Lower leg skin (tissue), 4 donors: ENCODE data around the gene SST. TPM values are rescaled to one million over a fixed set of nuclear protein-coding genes. Genes with fewer than 3 reads are reported as not detected.
"Not testable (repeated sequence)": the region's sequence is repeated elsewhere in the genome, so short reads cannot be mapped to it uniquely, and the experiment has no call there.

ENCODE experiments used
- DNase-seq, 2 donors: peaks; one replicate each; pipeline ENCODE4 v3.0.0-alpha.2; 2019; ENCODE audit warnings: low spot score in 2 of 2
- H3K4me3 ChIP-seq: fragments of 200-600 bp; sonication (generic); 2 replicates; pipeline ENCODE4 v1.5.1; 2017; ENCODE audit warnings: mild to moderate bottlenecking, low read depth; ENCODE audit not compliant: poor library complexity, severe bottlenecking
- POLR2A ChIP-seq, 2 donors: fragments of 450-650 bp; IDR thresholded peaks; one replicate each; pipeline ENCODE4 v1.6.1; 2016 to 2017; ENCODE audit warnings: antibody characterized with exemption in 2 of 2, mild to moderate bottlenecking in 1 of 2, moderate library complexity in 1 of 2
- WGBS, 2 donors: methylation state at CpG; one replicate each; pipeline ENCODE4 v1.1.5; 2018; 5-methylcytosine and 5-hydroxymethylcytosine counted together
- intact Hi-C: fragments of 100-400 bp; cut with DNase I; formaldehyde crosslinking; loops from one replicate; pipeline ENCODE4 v1.15.0; 2023; ENCODE audit warnings: low total_unique reads
- total RNA-seq, 4 donors: library from RNA; depleted of rRNA; stranded (reverse); fragments of >200 nt; gene quantifications; one replicate each; pipeline ENCODE4 v1.1.0, GENCODE V29; 2016
- TF ChIP-seq, protein P1 (sequence below), 3 donors: fragments of 450-650 bp; IDR thresholded peaks; one replicate each; pipeline ENCODE4 v1.5.1; 2016; ENCODE audit warnings: antibody characterized with exemption in 3 of 3, mild to moderate bottlenecking in 3 of 3, moderate library complexity in 2 of 3

Gene SST
- total RNA-seq, 4 donors from 2014 or later, result not detected

DNA sequence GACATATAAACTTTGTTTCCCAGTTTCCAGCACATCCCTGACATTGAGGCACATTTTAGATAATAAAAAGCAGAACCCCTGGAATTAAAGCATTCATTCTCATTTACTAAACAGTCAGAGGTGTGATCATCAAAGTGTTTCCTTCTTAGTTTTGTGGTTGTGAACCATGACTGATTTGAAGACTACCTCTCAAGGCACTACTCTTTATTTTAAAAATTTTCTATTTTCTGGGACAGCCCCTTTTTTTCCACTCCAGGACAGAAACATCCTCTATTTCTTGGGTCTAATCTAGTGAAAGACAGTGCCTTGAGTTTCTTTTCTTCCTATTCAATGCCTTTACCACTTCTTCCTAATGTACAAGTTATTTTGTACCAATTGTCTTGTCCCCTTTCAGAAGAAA is 5.2 kb downstream of the SST start:
- DNase-seq, result no peak
- intact Hi-C loops, result no loop called here
- no peak overlapping the region for H3K4me3 ChIP-seq
- no peak for TF ChIP-seq POLR2A (IDR thresholded peaks at IDR 0.05)
- TF ChIP-seq, protein P1, sequence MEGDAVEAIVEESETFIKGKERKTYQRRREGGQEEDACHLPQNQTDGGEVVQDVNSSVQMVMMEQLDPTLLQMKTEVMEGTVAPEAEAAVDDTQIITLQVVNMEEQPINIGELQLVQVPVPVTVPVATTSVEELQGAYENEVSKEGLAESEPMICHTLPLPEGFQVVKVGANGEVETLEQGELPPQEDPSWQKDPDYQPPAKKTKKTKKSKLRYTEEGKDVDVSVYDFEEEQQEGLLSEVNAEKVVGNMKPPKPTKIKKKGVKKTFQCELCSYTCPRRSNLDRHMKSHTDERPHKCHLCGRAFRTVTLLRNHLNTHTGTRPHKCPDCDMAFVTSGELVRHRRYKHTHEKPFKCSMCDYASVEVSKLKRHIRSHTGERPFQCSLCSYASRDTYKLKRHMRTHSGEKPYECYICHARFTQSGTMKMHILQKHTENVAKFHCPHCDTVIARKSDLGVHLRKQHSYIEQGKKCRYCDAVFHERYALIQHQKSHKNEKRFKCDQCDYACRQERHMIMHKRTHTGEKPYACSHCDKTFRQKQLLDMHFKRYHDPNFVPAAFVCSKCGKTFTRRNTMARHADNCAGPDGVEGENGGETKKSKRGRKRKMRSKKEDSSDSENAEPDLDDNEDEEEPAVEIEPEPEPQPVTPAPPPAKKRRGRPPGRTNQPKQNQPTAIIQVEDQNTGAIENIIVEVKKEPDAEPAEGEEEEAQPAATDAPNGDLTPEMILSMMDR (IDR thresholded peaks at IDR 0.05), result no peak

DNA sequence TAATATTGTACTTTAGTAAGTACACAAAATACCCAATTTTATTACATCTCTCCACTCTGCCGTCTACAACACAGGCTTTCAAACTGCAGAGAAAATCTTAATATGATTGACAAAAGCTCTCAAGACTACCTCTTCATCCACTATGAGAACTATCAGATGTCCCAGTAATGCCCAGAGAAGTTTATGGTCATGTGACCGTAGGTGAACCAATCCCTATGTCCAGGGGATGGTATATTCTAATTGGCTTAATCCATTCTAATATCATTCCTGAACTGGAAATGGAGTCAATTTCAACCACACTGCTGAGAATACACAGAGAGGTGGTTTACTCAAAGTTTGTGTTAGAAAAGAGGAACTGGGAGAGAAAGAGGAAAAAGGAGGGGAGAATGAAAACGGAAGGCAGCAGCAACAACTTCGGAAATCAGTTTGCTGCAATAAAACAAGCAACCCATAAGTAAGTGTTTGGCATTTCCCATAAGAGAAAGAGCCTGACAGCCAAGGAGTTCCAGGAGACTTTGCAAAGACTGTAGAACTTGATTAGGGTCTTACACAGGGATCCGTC is 7.3 kb downstream of the SST start:
- intact Hi-C loops, result no loop called here
- WGBS, 2 donors, result 78 to 79% methylated on average over 5 of the region's 5 CpGs
- TF ChIP-seq, protein P1 (IDR thresholded peaks at IDR 0.05), result no peak
- no peak for TF ChIP-seq POLR2A (IDR thresholded peaks at IDR 0.05)
- DNase-seq, result no peak
- no peak overlapping the region for H3K4me3 ChIP-seq

DNA sequence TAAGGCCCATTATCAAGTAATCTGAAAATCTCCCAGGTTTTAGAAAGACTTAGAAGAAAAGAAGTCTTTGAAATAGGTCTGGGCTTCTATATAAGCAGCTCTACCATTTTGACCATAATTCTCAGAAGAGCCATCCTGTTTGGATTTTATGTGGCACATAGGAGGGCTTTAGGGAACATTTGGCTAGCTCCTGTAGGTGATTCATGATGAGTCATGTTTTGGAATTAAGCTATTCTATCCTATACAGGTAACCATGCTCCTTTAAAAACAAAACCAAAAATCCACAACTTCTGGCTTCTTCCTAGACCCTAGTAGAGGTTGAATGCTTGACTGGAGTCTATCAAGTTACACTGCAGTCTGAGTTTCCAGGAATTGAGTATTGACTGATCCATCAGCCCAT is 8.9 kb downstream of the SST start:
- no peak for TF ChIP-seq POLR2A (IDR thresholded peaks at IDR 0.05)
- TF ChIP-seq, protein P1 (IDR thresholded peaks at IDR 0.05), result no peak
- intact Hi-C loops, result no loop called here
- no peak overlapping the region for H3K4me3 ChIP-seq
- DNase-seq, result no peak

DNA sequence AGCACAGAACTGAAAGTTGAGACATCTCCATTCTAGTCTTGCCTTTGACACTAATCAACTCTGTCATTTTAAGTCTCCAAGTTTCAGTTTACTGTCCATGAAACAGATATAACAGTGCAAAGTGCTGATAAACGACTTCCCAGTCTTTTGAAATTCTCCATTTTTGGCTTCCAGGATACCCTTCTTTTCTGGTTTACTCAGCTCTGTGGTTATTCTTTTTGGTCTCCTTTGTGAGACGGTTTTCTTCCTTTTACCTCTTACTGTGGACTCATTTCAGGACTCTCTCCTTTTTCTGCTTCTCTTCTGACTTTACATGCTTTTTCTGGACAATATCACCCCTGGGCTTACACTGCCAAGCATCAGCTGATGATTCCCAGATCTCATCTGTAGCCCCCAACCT is 18.9 kb downstream of the SST start:
- intact Hi-C loops, result no loop called here
- TF ChIP-seq, protein P1 (IDR thresholded peaks at IDR 0.05), result no peak
- no peak for TF ChIP-seq POLR2A (IDR thresholded peaks at IDR 0.05)
- DNase-seq, result no peak
- H3K4me3 ChIP-seq, result no peak overlapping the region
- WGBS, 2 donors, result 57 to 69% methylated on average over 2 of the region's 2 CpGs

DNA sequence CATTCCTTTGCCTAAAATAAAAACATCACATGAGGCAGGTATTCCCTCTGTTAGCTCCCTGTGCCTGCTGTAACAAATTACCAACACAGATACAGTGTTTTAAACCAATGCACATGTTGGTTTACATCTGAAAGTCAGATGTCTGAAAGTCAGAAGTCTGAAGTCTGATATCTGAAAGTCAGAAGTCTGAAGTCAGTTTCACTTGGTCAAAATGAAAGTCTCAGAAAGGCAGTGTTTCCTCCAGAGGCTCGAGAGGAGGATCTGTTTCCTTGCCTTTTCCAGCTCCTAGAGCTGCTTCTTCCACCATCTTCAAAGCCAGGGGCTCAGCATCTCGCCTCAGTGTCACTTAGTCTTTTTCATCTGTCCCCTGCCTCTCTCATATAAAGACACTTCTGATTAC is 22.0 kb downstream of the SST start:
- TF ChIP-seq, protein P1 (IDR thresholded peaks at IDR 0.05), result no peak
- TF ChIP-seq POLR2A (IDR thresholded peaks at IDR 0.05), result no peak
- 60 to 64% methylated on average over 2 of the region's 2 CpGs for WGBS, 2 donors

DNA sequence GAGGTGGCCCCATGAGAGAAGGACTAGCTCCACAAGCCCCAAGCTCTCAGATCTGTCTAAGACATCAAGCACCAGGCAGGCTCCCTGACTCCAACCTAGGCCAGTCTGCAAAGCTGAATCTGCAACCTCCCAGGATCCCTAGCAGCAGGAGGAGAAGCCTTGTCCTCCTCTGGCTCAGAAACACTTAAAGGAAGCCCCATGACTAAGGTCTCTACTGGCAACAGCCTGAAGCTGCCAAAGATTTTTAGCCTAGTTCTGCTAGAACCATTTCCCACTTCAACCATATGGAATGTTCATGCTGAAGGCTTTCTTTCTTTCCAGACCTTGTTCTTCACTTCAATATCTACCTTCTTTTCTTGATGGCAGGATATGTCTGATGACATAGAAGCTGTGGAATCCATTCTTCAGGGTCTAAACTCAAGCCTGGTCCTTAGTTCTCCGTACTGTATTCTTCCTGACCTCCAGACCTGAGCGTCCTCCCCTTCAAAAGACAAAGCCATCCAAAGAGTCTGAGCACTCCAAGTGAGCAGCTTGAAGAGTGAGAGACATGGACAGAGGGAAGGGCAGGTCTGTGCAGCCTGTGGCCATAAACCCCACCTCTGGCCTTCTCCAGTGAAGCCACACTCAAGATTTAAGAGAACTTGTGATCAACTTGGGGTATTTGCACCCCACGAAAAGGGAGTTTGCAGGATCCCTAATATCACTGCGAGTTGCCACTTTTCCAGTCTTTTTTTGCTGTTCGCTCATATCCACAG is 23.1 kb downstream of the SST start:
- DNase-seq, result no peak
- H3K4me3 ChIP-seq, result no peak overlapping the region
- intact Hi-C loops, result no loop called here
- WGBS, 2 donors, result 83% methylated on average over 5 of the region's 5 CpGs
- TF ChIP-seq, protein P1 (IDR thresholded peaks at IDR 0.05), result no peak
- TF ChIP-seq POLR2A (IDR thresholded peaks at IDR 0.05), result no peak

More for the DNA sequence above, 22.0 kb downstream of the SST start:
- intact Hi-C loops, result no loop called here
- no peak overlapping the region for H3K4me3 ChIP-seq
- DNase-seq, result no peak

DNA sequence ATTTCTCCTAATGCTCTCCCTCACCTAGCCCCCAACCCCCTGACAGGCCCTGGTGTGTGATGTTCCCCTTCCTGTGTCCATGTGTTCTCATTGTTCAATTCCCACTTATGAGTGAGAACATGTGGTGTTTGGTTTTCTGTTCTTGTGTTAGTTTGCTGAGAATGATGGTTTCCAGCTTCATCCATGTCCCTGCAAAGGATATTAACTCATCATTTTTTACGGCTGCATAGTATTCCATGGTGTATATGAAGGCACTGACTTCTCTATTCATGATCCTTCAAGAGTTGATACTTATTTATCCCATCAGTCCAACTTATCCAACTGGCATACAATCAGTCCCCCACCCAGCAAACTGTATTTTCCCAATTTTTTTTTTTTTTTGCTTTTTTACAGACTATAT is 24.8 kb downstream of the SST start:
- H3K4me3 ChIP-seq, intact Hi-C loops, DNase-seq: not testable (repeated sequence)
- WGBS, 2 donors, result 88 to 100% methylated on average over 1 of the region's 1 CpG
